A172 (cell line): ENCODE data around the gene CNDP1. TPM values are rescaled to one million over a fixed set of nuclear protein-coding genes. Genes with fewer than 3 reads are reported as not detected.
A peak's percentile ranks its signal among the peaks of the same experiment; 100 is the strongest.
"Not testable (repeated sequence)": the region's sequence is repeated elsewhere in the genome, so short reads cannot be mapped to it uniquely, and the experiment has no call there.

Experiments used
- DNase-seq: peaks from one replicate; pipeline ENCODE4 v3.0.0-alpha.2; 2015; ENCODE audit warnings: low spot score
- total RNA-seq: library from RNA; depleted of rRNA; stranded (reverse); fragments of >200 nt; shearing (Covaris generic); gene quantifications from 2 replicates; pipeline ENCODE4 v1.2.3, GENCODE V29; 2014

Gene CNDP1
- total RNA-seq, 1 experiment from 2014 or later: not detected

DNA sequence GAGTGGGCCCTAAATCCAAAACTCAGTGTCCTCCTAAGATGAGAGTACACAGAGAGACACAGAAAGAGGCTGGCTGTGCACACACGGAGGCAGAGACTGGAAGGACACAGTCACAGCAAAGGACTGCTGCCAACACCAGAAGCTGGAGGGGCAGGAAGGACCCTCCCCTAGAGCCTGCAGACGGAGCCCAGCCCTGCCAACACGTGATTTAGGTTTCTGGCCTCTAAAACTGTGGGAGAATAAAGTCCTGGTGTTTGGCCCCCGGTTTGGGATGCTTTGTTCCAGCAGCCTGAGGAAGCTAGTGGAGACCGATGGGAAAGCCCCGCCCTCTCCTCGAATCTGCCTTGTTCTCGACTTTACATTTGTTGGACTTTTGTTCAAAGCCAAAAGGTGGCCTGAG is 10.6 kb downstream of the CNDP1 start:
- no peak for DNase-seq

DNA sequence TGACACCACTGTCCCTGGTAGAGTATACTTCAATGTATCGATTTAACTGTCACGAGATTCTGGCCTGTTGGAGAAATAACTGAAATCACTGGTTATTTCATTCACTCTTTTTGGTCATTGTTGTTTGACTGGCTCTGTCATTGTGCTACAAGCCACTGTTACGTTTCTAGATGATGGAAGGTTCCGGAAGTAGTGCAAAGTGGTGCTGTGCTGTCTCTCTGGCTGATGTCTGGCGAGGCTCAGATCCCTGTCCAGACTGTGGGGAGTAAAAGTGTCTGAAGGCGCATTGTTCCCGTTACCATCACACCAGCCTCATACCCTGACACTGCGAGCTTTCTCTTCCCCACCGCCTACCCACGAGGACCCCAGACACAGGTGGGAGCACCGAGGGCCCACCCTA is 11.7 kb downstream of the CNDP1 start:
- no peak for DNase-seq

DNA sequence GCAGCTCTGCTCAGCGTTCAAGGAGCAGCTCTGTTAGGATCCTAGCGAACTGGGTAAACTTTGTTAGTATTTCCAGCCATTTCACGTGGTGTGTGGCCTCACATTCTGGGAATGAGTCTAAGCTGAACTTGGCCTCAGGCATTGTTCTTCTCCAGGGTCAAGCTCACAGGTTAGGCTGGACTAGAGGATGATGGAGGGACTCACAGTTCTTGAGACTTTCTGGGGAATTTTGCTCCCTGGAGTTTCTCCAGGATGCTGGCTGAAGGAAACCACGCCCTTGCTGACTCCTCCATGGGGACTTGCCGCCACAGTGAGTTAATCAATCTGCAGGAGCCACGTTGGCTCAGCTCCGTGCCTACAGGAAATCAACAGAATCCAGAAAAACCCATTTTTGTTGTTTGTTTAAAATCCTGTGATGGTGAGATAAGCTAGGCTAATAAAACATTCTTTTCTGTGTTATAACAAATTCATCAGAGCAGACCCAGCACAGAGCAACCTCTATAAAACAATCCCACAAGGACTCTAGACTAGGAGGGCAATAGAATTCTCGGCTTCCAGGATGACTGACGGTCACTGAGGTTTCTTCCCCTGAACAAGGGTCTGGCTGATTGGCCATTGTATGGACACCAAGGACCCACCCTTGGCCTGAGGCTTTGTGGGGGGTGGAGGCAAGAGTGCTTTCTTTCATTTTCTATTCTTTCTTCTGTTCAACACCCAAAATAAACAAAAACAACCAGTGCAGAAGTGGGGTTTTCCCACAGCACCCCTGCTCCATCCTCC is 12.6 kb downstream of the CNDP1 start:
- DNase-seq: peak; percentile 49

DNA sequence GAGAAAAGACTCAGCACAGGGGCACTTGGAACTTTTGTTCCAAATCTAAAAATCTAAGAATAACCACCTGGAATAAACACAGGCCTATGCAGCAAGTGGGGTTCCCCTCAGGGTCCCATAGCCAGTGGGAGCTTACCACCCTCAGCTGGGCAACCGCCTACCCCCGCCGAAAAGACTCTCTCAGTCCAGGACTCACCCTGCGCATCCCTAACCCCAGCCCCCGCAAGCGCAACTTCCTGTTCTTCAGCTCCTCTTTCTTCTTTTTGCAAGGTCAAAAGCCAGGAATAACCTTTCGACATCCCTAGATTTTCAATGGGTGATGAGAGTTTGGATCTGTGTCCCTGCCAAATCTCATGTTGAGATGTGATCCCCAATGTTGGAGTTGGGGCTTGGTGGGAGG is 13.6 kb downstream of the CNDP1 start:
- no peak for DNase-seq

DNA sequence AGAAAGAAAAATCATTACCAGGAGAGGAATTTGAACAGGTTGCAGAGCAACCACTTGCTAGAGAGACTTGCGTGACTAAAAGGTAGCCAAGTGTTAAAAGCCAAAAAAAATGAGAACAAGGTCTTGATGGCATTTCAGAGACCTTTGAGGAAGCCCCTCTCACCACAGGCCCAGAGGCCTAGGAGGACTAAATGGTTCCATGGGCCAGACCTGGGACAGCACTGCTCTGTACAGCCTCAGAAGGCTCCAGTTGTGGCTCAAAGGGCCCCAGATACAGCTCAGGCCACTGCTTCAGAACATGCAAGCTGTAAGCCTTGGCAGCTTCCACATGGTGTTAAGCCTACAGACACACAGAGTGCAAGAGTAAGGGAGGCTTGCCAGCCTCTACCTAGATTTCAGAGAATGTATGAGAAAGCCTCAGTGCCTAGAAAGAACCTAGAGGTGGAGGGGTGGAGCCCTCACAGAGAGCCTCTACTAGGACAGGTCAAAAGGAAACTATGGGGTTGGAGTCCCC is 15.3 kb downstream of the CNDP1 start:
- no peak for DNase-seq

DNA sequence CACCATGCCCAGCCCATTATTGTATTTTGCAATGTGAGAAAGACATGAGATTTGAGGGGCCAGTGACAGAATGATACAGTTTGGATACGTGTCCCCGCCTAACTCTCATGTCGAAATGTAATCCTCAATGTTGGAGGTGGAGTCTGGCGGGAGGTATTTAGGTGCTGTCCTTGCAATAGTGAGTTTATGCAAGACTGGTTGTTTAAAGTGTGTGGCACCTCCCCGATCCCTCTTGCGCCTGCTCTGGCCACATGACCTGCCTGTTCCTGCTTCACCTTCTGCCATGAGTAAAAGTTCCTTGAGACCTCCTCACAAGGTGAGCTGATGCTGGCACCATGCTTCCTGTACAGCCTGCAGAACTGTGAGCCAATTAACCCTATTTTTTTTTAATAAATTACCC is 16.6 kb downstream of the CNDP1 start:
- no peak for DNase-seq

DNA sequence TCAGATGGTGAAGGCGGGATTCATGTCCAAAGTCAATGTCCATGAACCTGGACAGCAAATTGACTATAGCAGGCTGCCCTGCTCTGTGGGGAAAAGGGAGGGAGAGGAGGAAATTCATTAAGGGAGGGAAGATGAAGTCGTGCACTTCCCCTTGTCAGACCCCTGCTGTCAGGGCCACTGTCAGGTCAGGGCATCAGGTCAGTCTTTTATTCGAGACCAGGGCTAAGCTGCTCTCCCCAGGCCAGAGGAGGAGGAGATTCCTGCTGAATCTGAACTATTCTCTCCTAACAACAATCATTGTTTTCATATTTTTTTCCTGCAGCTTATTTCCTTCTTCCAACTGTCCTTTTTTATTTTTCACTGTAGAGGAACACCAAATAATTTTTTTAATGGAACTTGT is 17.2 kb downstream of the CNDP1 start:
- DNase-seq: no peak

DNA sequence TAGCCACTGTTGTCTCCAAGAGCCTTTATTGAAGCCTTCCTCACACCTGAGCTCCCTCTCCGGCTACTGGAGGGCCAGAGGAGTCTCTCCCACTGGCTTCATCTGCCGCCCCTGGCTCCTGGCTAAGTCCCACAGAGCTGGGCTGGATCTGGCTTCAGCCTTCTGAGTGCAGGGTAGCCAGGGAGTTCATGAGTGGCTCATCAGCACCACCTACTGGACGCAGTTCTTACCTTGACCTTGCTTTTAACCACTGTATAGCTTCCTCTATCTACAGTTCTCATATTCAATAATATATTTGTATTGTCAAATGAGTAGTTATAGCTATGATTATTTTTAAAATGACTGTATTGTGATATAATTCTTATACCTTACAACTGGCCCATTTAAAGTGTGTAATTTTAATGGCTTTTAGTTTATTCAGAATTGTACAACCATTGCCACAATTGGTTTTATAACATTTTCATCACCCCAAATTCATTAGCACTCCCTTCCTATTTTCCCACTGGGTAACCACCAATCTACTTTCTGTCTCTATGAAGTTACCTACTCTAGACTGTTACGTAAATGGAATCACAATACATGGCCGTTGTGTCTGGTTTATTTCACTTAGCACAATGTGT is 17.7 kb downstream of the CNDP1 start:
- peak; percentile 69 for DNase-seq

DNA sequence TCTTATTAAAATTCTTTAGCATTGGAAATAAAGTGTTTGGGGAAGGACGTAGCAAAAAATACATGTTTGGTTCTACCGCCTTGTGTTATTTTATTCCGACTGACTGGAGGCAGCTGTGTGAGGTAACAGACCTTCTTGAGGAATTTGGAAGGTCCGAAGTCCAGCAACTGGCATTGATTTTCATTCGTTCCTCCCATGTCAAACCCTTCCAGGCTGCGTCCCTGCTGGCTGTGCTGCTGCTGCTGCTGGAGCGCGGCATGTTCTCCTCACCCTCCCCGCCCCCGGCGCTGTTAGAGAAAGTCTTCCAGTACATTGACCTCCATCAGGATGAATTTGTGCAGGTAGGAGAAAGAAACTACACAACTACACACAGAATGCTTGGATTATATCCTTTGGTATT is 21.8 kb downstream of the CNDP1 start:
- no peak for DNase-seq

DNA sequence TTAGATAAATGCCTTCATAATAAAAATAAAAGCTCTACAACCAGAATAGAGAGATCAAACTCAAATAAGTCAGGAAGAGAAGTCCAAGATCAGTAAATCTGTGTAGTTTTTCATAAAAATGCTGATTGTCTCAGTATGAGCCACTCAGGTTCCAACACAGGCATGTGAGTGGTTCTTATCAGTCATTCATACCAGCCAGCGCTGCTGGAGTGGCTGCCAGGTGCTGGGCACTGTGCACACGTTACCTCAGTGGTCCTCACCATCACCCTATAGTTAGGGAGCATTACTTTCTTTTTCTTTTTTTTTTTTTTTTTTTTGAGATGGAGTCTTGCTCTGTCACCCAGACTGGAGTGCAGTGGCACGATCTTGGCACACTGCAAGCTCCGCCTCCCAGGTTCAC is 23.8 kb downstream of the CNDP1 start:
- DNase-seq: no peak

DNA sequence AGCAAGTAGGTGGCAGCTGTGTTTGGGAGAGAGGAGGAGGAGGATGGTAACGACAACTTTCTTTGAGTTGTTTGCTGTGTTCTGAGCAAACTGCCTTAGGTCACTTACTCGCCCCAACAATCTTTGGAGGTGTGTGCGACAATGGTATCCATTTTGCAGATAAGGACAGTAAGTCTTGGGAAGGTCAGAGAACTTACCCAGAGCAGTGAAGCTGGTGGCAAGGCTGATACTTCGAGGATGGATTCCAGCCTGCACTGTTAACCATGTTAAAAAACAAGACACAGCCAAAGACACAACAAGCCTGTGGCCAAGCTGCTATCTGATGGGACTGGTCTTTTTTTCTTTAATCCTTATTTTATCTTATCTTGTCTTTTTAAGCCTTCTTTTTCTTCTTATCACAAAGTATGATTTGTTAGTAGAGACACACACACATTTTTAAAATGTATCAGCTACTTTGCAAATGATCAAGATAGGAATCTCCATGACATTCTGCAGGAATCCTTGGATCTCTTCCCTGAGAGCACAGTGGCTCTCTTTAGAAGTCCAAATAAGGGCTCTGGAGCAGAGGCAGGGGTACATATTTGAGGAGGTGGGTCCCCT is 27.9 kb downstream of the CNDP1 start:
- no peak for DNase-seq

DNA sequence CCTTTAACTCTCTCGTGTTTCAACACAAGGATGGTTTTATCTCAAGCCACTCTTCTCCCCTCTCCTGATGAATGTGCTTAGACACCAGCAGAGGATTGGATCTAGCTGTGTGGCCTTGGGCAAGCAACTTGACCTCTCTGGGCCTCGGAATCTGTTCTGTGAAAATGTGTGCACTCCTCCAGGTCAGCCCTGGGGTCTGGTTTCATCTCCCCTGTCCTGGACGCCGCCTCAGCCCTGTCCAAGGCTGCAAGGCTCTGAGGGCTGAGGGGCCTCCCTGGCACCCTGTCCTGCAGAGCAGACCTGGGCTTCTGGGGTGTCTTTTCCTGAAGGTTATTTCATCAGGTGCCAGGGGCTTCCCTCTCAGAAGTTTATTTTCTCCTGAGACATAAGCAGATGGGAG is 28.5 kb downstream of the CNDP1 start:
- DNase-seq: no peak

DNA sequence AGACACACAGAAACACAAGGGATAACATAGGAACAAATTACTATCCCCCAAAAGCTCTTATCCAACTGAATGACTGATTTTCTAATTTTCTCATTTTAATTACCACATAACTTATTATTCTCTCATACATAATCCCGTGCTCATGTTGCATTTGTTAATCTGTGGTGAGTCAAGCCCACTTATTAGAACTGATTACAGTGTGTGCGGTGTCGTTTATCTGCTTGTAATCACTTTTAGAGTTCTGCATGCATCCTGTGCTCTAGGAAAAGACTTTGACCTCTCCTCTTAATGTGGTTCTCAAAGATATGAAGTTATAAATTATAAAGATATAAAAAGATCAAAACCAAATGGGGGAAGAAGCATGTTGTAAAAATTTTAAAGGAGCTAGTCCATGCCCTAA is 29.7 kb downstream of the CNDP1 start:
- no peak for DNase-seq

DNA sequence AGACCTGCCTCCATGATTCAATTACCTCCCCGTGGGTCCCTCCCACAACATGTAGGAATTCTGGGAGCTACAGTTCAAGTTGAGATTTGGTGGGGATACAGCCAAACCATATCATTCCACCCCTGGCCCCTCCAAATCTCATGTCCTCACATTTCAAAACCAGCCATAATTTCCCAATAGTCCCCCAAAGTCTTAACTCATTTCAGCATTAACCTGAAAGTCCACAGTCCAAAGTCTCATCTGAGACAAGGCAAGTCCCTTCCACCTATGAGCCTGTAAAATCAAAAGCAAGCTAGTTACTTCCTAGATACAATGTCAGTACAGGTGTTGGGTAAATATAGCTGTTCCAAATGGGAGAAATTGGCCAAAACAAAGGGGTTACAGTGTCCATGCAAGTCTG is 30.9 kb downstream of the CNDP1 start:
- DNase-seq: not testable (repeated sequence)

DNA sequence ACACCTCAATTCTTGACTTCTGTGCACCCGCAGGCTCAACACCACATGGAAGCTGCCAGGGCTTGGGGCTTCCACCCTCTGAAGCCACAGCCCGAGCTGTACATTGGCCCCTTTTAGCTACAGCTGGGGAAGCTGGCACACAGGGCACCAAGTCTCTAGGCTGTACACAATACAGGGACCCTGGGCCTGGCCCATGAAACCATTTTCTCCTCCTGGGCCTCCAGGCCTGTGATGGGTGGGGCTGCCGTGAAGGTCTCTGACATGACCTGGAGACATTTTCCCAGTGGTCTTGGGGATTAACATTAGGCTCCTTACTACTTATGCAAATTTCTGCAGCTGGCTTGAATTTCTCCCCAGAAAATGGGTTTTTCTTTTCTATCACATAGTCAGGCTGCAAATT is 31.7 kb downstream of the CNDP1 start:
- DNase-seq: not testable (repeated sequence)

DNA sequence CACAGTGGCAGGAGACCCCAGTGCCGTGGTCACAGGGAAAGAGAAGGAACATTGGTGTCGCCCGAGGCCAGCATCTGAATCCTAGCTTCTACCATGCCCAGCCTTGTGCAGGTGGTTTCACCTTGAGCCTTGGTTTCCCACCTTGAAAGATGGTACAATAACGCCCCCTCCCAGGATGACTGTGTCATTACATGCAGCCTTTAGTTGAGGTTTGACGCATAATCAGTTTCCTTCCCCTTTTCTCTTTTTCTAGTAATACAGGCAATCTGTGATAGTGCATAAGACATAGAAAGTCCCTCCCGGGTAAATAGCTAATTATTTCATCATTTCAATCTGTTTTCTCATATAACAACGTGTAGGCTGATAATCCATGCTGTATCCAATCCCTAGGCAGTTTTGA is 33.5 kb downstream of the CNDP1 start:
- no peak for DNase-seq

DNA sequence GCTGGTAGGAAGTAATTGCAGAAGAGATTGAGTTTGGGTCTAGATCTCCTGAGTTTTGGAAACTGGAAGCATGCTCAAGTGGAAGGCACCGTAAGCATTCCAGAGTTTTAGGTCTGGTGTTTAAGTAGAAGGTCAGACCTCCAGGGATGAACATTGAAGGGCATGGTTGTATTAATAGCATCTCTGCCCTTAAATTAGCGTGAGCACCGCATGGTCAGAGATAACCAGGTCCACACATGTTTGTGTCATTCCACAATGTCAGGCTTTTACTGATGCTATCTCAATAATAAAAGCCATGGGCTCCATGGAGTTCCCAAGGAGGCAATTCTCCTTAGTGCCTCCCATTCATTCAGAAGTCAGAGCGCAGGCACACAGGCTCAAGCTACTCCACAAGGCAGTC is 35.1 kb downstream of the CNDP1 start:
- DNase-seq: no peak

DNA sequence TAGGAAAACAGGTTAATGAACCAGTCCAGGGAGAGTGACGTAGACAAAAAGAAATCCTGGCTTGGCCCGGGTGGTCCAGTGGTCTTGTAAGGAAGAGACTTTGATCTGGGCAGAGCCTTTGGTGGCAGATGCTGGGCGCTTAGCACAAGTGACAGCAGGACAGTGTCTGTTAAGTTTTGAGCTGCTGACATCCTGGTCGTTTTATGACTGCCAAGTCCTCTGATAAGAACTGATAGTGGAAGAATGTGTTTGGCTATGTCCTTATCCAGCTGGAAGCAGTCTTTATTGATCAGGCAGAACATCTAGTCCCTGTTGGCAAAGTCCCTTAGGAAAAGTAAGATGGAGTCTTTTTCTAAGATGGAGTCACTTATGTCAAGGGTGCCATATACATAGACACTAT is 36.0 kb downstream of the CNDP1 start:
- no peak for DNase-seq

DNA sequence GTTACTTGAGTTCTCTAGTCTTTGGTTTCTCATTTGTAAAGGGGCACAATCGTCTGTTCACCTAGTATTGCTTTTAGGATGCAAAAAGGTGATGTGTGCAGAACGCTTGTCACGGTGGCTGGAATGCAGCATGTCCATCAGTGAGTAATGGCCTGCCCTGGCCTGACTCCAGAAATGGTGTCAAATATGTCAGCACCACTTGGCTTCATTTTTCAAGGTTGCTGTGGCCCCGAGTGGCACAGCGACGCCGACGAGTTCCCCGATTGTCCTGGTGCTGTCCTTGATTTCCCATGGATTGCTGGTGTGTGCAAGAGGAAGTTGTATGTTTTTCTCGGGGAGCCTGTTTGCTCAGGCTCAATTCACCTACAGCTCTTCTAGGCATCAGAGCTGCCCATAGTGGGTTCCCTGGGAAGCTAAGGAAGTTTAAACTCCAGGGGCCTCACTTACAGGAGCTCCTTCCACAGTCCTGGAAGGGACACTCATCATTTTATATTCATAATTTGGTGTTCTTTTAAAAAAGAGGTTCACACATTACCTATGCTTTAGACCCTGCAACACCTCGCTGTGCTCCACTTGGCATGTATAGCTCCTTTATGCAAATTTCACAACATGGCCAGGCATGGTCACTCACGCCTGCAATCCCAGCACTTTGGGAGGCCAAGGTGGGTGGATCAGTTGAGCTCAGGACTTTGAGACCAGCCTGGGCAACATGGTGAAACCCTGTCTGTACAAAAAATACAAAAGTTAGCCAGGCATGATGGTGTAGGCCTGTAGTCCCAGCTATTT is 37.8 kb downstream of the CNDP1 start:
- no peak for DNase-seq

DNA sequence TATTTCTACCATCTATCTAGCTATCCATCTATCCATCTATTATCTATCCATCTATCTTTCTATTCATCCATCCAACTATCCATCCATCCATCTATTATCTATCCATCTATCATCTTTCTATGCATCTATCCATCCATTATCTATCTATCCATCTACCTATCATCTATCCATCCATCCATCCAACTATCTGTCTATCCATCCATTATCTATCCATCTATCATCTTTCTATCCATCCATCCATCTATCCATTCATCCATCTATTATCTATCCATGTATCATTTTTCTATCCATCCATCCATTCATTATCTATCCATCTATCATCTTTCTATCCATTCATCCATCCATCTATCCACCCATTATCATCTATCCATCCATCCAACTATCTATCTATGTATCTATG is 38.8 kb downstream of the CNDP1 start:
- DNase-seq: no peak

DNA sequence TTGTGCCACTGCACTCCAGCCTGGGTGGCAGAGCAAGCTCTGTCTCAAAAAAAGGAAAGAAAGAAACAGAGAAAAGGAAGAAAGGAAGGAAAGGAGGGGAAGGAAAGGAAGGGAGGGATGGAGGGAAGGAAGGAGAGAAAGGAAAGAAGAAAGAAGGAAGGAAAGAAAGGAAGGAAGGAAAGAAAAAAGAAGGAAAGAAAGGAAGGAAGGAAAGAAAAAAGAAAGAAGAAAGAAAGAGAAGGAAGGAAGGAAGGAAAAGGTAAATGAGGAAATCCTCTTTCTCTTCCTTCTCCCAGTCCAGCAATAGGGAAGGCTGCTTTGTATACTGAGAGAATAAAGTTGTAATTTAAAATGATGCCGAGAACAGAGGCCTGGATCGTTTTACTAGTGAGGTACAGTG is 40.6 kb downstream of the CNDP1 start:
- DNase-seq: no peak

DNA sequence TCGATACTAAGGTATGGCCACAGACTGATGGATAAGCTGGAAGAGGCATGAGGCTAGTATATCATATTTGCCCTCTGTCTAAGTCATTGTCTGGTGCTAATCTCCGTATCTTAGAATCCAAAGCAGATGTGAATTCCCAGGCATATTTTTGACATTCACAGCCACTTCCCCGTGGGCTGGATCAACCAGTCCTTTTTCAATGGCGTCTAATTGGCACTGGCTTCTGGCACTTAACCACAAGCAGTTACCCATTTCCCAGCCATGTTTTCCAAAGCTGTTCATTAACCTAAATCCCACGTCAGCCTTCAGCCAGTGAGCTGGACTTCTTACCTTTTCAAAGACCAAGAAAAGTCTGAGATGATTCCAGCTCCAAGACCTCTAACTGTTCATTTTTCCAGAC is 42.7 kb downstream of the CNDP1 start:
- no peak for DNase-seq
